Left cardiac atrium (tissue), 4 donors: Measurements from ENCODE around the gene RANBP10. TPM values are rescaled to one million over a fixed set of nuclear protein-coding genes. Genes with fewer than 3 reads are reported as not detected.
A peak's percentile ranks its signal among the peaks of the same experiment; 100 is the strongest.

Source experiments
- ATAC-seq, 2 donors: fragments of 200-7000 bp; cut with Tn5 transposase; one replicate each; pipeline ENCODE4 v1.9.1; 2020; ENCODE audit warnings: mild to moderate bottlenecking in 2 of 2, moderate library complexity in 2 of 2
- DNase-seq: peaks from one replicate; pipeline ENCODE4 v3.0.0-alpha.2; 2020
- intact Hi-C, 2 donors: fragments of 100-400 bp; cut with DNase I; formaldehyde crosslinking; loops; one replicate each; pipeline versions ENCODE4 v1.14.1 to v1.15.1; 2022 to 2023
- total RNA-seq, 2 donors: library from RNA; stranded (reverse); fragmentation: NEBNext Ultra II Directional; extraction: Animal tissue kit (Norgen Biotek cat#: 25700); gene quantifications; one replicate each; pipeline ENCODE4 v1.2.1, GENCODE V29; 2021
- donor health status: DM: no; HTN: yes; CAD: no.
- donor health status: DM: no; HTN: yes; CAD: no; lungs with severe emphysema.
- donor health status: DM: yes; HTN: yes; CAD: no.
- donor health status: Dilated cardiomyopathy.

RANBP10 gene
- total RNA-seq, 2 donors from 2014 or later: 10.9 to 14.3 TPM

DNA sequence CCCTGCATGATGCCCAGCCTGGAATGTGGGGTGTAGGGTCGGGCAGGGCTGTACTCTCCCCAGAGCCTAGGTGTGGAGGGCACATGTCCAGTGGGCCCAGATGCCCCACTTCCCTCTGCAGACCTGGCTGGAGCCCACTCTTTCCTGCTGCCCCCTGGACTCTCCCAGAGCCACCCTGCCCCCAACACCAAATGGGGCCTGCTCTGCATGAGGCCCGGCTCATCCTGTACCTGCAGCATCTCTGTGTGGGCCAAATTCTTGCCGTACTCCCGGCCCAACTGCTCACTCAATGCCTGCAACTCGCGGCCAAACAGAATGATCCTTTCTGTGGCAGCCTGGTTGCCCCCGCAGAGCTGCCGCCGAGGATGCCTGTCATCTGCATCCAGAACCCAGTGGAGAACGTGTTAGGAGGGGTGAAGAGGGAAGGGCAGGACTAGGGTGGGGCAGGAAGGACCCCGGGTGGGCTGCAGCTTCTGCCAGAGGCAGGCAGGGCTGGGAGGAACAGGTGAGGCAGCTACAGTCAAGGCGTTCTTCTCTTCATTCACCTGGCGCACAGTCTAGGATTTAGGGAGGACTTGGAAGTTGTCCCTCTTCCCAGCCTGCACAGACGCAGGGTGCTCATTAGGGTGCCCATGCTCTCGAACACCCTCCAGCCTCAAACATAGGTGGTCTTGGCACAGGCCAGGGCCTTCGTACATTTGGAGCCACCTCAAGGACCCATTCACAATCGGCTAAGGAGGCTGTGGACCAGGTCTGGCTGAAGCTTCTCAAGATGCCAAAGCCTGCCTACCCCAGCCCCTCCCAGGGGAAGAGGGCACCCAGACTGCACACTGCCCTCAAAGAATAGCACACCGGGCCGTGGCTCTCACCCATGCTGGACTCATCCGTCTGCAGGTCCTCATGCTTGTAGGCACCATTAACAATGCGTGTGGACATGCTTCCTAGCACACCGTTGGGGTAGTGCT is 78.6 kb downstream of the RANBP10 start:
- DNase-seq: no peak
- no peak for ATAC-seq
- intact Hi-C loops: loop anchor here in 1 of 2 donors (5.0 kb wide), 1 partner anchor 241 kb away; no protein-coding TSS in a partner anchor

GRCh38 chr16:67726106-67727034 is 80.0 kb downstream of the RANBP10 start:
- intact Hi-C loops: loop anchor here in 1 of 2 donors (5.0 kb wide), 1 partner anchor 239 kb away; no protein-coding TSS in a partner anchor
- no peak for DNase-seq
- ATAC-seq: no peak

GRCh38 chr16:67723911-67724305 is 82.5 kb downstream of the RANBP10 start:
- DNase-seq (no peak), ATAC-seq (no peak)
- intact Hi-C loops: loop anchor here in 1 of 2 donors (5.0 kb wide), 1 partner anchor 52 kb away; no protein-coding TSS in a partner anchor

DNA sequence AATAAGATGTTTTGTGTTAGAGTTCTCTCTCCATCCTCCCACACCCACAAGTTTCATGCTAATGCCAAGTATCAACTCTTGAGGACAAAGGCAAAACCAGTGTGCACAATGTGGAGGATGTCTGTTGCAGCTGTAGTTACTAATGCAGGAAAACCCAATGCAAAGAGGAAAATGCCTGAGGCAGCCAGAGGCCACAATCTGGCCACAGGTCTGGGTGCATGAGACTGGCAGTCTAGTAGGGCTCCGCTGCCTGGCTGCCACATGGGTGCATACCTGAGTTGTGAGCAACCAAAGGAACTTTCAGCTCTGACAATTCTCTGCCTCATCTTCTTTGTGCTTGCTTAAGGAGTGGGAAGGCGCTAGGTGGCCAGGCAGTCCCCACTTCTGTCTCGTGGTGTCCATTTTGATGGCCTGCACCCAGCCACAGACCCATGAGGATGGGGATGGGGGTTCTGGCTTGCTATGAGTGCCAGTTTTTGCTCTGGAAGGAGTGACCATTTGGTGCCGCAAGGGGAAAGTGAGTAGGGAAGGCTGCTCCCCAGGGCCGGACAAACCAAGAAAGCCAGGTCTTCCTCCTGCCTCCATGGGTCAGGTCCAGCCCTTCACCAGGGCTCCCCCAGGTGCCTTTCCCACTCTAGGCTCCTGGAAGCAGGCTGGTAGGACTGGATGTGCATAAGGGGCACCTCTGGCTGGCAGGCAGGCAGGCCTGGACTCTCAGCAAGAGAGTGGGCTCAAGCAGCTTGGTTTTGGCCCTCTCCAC is 83.0 kb downstream of the RANBP10 start:
- intact Hi-C loops: loop anchor here in 1 of 2 donors (5.0 kb wide), 1 partner anchor 51 kb away; no protein-coding TSS in a partner anchor
- ATAC-seq (no peak), DNase-seq (no peak)

GRCh38 chr16:67720236-67720635 is 86.1 kb downstream of the RANBP10 start:
- intact Hi-C loops: loop anchor here in 1 of 2 donors (5.0 kb wide), 1 partner anchor 48 kb away; no protein-coding TSS in a partner anchor
- ATAC-seq: no peak
- DNase-seq: no peak

DNA sequence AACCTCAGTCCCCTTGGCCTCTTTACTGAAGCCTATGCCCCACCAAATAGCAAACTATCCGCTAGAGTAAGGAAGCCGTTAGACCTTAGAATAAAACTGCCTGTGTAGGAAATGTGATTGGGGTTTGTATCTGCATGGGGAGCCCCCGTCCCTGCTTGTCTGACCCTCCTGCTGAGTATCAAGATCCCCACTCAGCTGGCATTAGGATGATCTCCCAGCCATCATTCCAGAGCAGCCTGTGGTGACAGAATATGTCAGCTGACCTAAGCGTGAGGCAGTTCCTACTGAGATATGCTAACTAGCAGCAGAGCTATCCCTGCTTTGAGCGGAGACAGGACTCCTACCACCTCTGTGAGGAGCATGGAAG is 86.6 kb downstream of the RANBP10 start:
- DNase-seq: peak; percentile 37
- intact Hi-C loops: loop anchor here in 1 of 2 donors (5.0 kb wide), 1 partner anchor 47 kb away; no protein-coding TSS in a partner anchor

DNA sequence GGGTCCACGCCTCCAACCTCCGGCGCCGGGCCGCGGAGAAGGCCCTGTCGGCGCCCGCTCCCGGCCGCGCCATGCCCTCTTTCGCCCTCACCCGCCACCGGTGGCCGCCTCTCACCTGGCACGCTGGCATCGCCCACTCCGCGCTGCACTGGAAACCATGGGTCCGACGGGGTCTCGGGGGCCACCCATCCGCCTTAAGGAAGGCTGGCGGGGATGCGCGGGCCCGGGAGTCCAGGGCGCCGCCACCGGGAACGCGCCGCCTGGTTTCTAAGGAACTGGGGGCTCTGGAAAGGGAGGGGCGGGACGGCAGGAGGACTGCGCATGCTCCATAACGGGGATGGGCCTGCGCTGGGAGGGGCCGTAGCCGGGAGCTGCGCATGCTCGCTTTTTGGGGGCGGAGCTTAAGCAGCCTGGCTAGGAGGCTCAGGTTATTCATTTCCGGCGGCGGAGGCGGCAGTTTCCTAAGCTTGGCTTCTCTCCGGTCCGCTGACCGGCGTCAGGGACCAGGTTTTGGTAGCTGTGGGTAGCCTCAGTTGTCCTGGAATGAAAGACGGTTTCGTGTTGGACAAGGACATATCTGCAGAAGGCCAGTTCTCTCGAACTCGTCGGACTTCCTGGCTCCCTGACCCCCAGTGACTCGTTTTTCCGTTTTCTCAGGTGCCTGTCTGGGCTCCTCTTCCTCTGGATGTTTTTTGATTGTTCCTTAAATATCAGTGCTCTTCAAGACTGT is 87.1 kb downstream of the RANBP10 start, which contains the start of gene GFOD2:
GFOD2 (minus strand) TSS at position 269 of the 730 bp plus-strand sequence. CDS start 33,601 bp downstream, outside the sequence.
- intact Hi-C loops: no loop called here
- DNase-seq (peak; percentile 97), ATAC-seq (peak; percentile 99)

More for the DNA sequence above, 86.6 kb downstream of the RANBP10 start:
- ATAC-seq: peak; percentile 70 to 75

DNA sequence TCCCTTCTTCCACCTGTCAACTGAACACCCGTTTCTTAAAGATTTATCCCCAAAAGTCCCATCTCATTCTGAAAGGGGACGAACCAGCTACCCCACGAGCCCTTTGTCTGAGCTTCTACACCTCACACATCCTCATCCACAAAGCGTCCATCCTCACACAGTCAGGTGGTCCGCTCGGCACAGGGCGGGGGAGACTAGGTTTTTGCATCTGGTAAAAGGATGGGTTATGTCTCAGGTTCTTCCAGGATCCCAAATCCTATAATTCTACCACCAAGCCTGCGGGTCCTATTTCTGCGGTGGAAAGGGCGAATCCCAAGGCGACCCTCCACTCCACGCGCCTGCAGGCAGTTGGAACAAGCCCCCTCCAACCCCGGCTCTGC is 87.7 kb downstream of the RANBP10 start:
- DNase-seq (no peak), ATAC-seq (peak in 1 of 2 donors; percentile 7)
- intact Hi-C loops: no loop called here

DNA sequence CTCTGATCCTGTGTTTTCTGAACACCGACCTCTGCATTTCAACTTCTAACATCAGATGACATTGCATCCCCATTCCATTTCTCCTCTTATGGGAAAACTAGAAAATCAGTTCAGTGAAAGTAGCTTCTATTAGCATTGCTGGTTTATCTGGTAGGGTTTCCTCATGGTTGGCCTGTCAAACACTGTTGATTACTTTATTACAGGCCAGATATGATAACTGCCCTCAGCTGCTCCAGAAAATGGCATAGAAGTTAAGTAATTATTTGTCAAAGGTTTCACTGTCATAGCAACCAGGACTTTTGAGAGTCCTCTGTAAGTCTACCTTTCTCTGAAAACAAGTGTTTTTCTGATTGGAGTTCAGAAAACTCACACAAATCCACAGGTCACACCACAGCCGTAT is 90.3 kb downstream of the RANBP10 start:
- no peak for DNase-seq
- intact Hi-C loops: no loop called here
- ATAC-seq: no peak

DNA sequence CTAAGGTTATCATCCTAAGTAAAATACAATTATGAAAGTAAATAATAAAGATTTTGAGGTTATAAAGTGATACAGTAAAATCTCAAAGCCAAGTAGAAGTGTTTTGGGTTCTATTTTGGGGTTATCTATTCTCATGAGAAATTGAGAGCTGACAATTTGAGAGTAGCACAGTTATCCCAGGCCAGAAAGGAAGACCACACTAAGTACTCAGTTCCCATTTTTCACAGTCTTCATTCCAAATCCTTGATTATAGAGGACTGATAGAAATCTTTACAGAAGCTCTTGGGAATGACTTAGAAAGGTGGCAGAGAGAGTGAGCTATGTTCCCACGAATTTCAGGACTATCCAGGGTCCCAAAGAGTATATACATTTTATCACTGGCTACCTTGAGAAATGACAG is 91.8 kb downstream of the RANBP10 start:
- intact Hi-C loops: no loop called here
- ATAC-seq (no peak), DNase-seq (no peak)

GRCh38 chr16:67713647-67714273 is 92.6 kb downstream of the RANBP10 start:
- DNase-seq (no peak), ATAC-seq (no peak)
- intact Hi-C loops: no loop called here

GRCh38 chr16:67710607-67711006 is 95.8 kb downstream of the RANBP10 start:
- ATAC-seq (no peak), DNase-seq (no peak)
- intact Hi-C loops: no loop called here

DNA sequence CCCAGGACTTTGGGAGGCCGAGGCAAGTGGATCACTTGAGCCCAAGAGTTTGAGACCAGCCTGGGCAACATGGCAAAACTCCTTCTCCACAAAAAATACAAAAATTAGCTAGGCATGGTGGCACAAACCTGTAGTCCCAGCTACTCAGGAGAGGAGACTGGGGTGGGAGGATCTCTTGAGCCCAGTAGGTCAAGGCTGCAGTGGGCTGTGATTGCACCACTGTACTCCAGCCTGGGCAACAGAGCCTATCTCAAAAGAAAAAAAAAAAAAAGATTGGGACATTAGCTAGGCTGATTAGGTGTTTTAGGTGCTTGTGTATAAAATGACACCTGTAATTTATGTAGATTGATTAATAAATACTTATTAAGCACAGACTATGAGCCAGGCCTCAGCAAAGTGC is 97.3 kb downstream of the RANBP10 start:
- no peak for DNase-seq

GRCh38 chr16:67708368-67708771 is 98.0 kb downstream of the RANBP10 start:
- intact Hi-C loops: no loop called here
- no peak for DNase-seq
- peak; percentile 47 to 56 for ATAC-seq

More for the DNA sequence above, 97.3 kb downstream of the RANBP10 start:
- intact Hi-C loops: no loop called here
- no peak for ATAC-seq

GRCh38 chr16:67707790-67708189 is 98.6 kb downstream of the RANBP10 start:
- no peak for ATAC-seq
- no peak for DNase-seq
- intact Hi-C loops: no loop called here

- intact Hi-C loops: no loop called here
- DNase-seq: no peak
- ATAC-seq: no peak
These were observed 99.2 kb downstream of the RANBP10 start for GRCh38 chr16:67707210-67707609.

DNA sequence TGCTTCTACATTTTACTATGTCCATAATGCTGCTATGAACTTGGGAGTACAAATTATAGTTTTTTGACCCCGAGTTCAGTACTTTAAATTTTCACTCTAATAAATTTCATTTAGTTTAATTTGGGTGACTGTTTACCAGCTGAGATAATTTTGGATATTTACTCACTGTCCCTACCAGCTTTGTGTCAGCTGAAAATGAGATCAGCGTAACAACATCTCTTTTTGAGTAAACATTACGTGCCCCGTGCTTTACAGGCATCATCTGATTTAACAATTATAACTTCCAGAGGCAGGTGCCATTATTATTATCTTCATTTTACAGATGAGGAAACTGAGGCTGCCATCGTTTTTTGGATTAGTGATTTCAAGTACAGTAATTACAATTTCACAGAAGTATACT is 102.2 kb downstream of the RANBP10 start:
- intact Hi-C loops: no loop called here
- ATAC-seq (no peak), DNase-seq (no peak)
